HCT116 (cell line): Measurements from ENCODE around the gene SCN3A. TPM values are rescaled to one million over a fixed set of nuclear protein-coding genes. Genes with fewer than 3 reads are reported as not detected.

ENCODE experiments used
- ATAC-seq: fragments of 200-7000 bp; cut with Tn5 transposase; 2 replicates; pipeline ENCODE4 v1.9.1; 2020; ENCODE audit warnings: mild to moderate bottlenecking, moderate library complexity
- BruUV-seq: library from RNA; stranded (reverse); fragments of 400-500 nt; replicated peaks from 2 replicates; lab custom pipeline; 2021; lab: Mats Ljungman, UMichigan
- CTCF ChIA-PET: fragments of 300-600 bp; sonication (Branson Sonifier 250); formaldehyde crosslinking; loops from one replicate; lab custom pipeline; 2021; ENCODE audit warnings: antibody characterized with exemption; lab: Charles Lee
- POLR2A ChIA-PET: fragments of 300-600, 350-600 bp; sonication (Branson Sonifier 250); formaldehyde crosslinking; loops from one replicate; lab custom pipeline; 2021; ENCODE audit warnings: antibody characterized with exemption; lab: Charles Lee
- RAD21 ChIA-PET, 2 experiments: fragments of 300-600 bp; sonication (Branson Sonifier 250); formaldehyde crosslinking; loops; one replicate each; lab custom pipeline; 2023; ENCODE audit warnings: low total read pairs in 2 of 2; ENCODE audit not compliant: uncharacterized antibody in 2 of 2, unreplicated experiment in 2 of 2, low non-redundant PET in 1 of 2; lab: Charles Lee
- DNase-seq: peaks from one replicate; pipeline ENCODE4 v3.0.0-alpha.2; 2010; ENCODE audit warnings: low read depth, low spot score
- H2AFZ ChIP-seq: fragments of 200-600 bp; shearing (Covaris generic), sonication (generic); 2 replicates; pipeline ENCODE4 v1.6.1; 2017; ENCODE audit warnings: low read depth, mixed run types, mixed read lengths, antibody characterized with exemption, low read length; ENCODE audit not compliant: poor library complexity, severe bottlenecking
- H3K27ac ChIP-seq: 2 replicates; pipeline ENCODE4 v1.5.1; 2012; ENCODE audit warnings: low read depth, low read length
- H3K27me3 ChIP-seq: fragments of 200-600 bp; sonication (generic); 2 replicates; pipeline ENCODE4 v1.6.1; 2016; ENCODE audit warnings: mixed run types, low read length, mixed read lengths; ENCODE audit not compliant: insufficient read depth
- H3K36me3 ChIP-seq, 2 experiments: fragments of 200-500 bp in 1 of 2; fragments of 200-600 bp in 1 of 2; sonication (Bioruptor generic) in 1 of 2; sonication (generic) in 1 of 2; 2 replicates each; pipeline versions ENCODE4 v1.5.1 to v1.6.1; 2014 to 2016; ENCODE audit warnings: low read length in 2 of 2, inconsistent platforms in 1 of 2, mixed read lengths in 1 of 2, mixed run types in 1 of 2; ENCODE audit not compliant: insufficient read depth in 2 of 2, control insufficient read depth in 1 of 2
- H3K4me1 ChIP-seq, 2 experiments: fragments of 200-600 bp in 1 of 2; sonication (generic) in 1 of 2; 2 replicates each; pipeline versions ENCODE4 v1.5.1 to v1.6.1; 2012 to 2017; ENCODE audit warnings: low read length in 2 of 2, inconsistent platforms in 1 of 2, mild to moderate bottlenecking in 1 of 2, mixed read lengths in 1 of 2, mixed run types in 1 of 2, moderate library complexity in 1 of 2; ENCODE audit not compliant: insufficient read depth in 2 of 2, control insufficient read depth in 1 of 2
- H3K4me2 ChIP-seq: fragments of 200-600 bp; sonication (generic); 2 replicates; pipeline ENCODE4 v1.6.1; 2017; ENCODE audit warnings: mixed run types, low read length, mixed read lengths
- H3K4me3 ChIP-seq, 2 experiments: fragments of 200-600 bp in 1 of 2; sonication (generic) in 1 of 2; replicated peaks in 1 of 2; 2 replicates each; pipeline ENCODE4 v1.5.1; 2011 to 2016; ENCODE audit warnings: low read length in 2 of 2, control low read depth in 1 of 2, low read depth in 1 of 2, mild to moderate bottlenecking in 1 of 2, mixed read lengths in 1 of 2, mixed run types in 1 of 2
- H3K79me2 ChIP-seq: fragments of 200-600 bp; sonication (generic); 2 replicates; pipeline ENCODE4 v1.6.1; 2017; ENCODE audit warnings: mild to moderate bottlenecking, mixed run types, low read length, moderate library complexity, mixed read lengths; ENCODE audit not compliant: insufficient read depth
- H3K9ac ChIP-seq: fragments of 200-600 bp; sonication (generic); 2 replicates; pipeline ENCODE4 v1.6.1; 2016; ENCODE audit warnings: low read length, mixed read lengths
- H3K9me2 ChIP-seq: fragments of 200-600 bp; sonication (generic), shearing (Covaris generic); 2 replicates; pipeline ENCODE4 v1.6.1; 2017; ENCODE audit warnings: mixed run types, mild to moderate bottlenecking, moderate library complexity; ENCODE audit not compliant: insufficient read depth
- H3K9me3 ChIP-seq, 2 experiments: fragments of 200-500 bp in 1 of 2; fragments of 200-600 bp in 1 of 2; sonication (Bioruptor generic) in 1 of 2; sonication (generic) in 1 of 2; 2 replicates each; pipeline ENCODE4 v1.6.1; 2014 to 2017; ENCODE audit warnings: low read length in 2 of 2, mixed read lengths in 2 of 2, inconsistent platforms in 1 of 2, low read depth in 1 of 2, mild to moderate bottlenecking in 1 of 2, mixed run types in 1 of 2, moderate library complexity in 1 of 2; ENCODE audit not compliant: control insufficient read depth in 1 of 2, insufficient read depth in 1 of 2
- H4K20me1 ChIP-seq: fragments of 200-600 bp; sonication (generic), shearing (Covaris generic); 2 replicates; pipeline ENCODE4 v1.6.1; 2017; ENCODE audit warnings: mixed run types, mild to moderate bottlenecking, moderate library complexity; ENCODE audit not compliant: insufficient read depth
- CBX3 ChIP-seq: IDR thresholded peaks from 2 replicates; pipeline ENCODE4 v1.6.1; 2012; ENCODE audit warnings: low read depth
- CTCF ChIP-seq, 3 experiments: fragments of 200-600 bp in 1 of 3; sonication (generic) in 1 of 3; IDR thresholded peaks in 2 of 3; conservative IDR thresholded peaks in 1 of 3; 2 replicates each; pipeline ENCODE4 v1.5.1; 2012 to 2017; ENCODE audit warnings: low read depth in 2 of 3, low read length in 2 of 3, antibody characterized with exemption in 1 of 3, borderline replicate concordance in 1 of 3, control low read depth in 1 of 3, mild to moderate bottlenecking in 1 of 3, mixed read lengths in 1 of 3, mixed run types in 1 of 3, moderate library complexity in 1 of 3; ENCODE audit not compliant: insufficient read depth in 1 of 3
- EZH2phosphoT487 ChIP-seq: fragments of 200-600 bp; IDR thresholded peaks from 2 replicates; pipeline ENCODE4 v1.6.1; 2018; ENCODE audit warnings: antibody characterized with exemption, borderline replicate concordance
- JUND ChIP-seq: IDR thresholded peaks from 2 replicates; pipeline ENCODE4 v1.6.1; 2012
- POLR2A ChIP-seq: IDR thresholded peaks from 2 replicates; pipeline ENCODE4 v1.7.0; 2011; ENCODE audit warnings: borderline replicate concordance; ENCODE audit not compliant: insufficient read depth, insufficient read length; ENCODE audit errors: extremely low read depth
- SP1 ChIP-seq: IDR thresholded peaks from 2 replicates; pipeline ENCODE4 v1.6.1; 2012; ENCODE audit warnings: low read depth
- ZBTB33 ChIP-seq: IDR thresholded peaks from 2 replicates; pipeline ENCODE4 v1.6.1; 2011; ENCODE audit warnings: mild to moderate bottlenecking, low read length, moderate library complexity; ENCODE audit not compliant: insufficient replicate concordance; ENCODE audit errors: extremely low read depth
- ZNF274 ChIP-seq: fragments of 200-500 bp; sonication (Bioruptor generic); IDR thresholded peaks from 2 replicates; pipeline ENCODE4 v1.6.1; 2014; ENCODE audit warnings: mild to moderate bottlenecking, low read depth, low read length, inconsistent platforms
- intact Hi-C: fragments of 100-400 bp; cut with micrococcal nuclease; formaldehyde crosslinking; loops from 2 replicates; pipeline ENCODE4 v1.10.0; 2022
- total RNA-seq: library from RNA; stranded (reverse); gene quantifications from one replicate; pipeline ENCODE4 v1.2.1, GENCODE V29; 2021; ENCODE audit not compliant: unreplicated experiment

SCN3A gene
- total RNA-seq, 1 experiment from 2014 or later, result not detected

GRCh38 chr2:165086337-165086736, 117.5 kb downstream of the SCN3A start:
- BruUV-seq, result no TSS peak
- H3K4me1 ChIP-seq, result no peaks in the 10 kb centered on the region
- no peaks in the 10 kb centered on the region for H3K9me3 ChIP-seq
- DNase-seq (no peak), ATAC-seq (no peak)
- no peak for TF ChIP-seq ZBTB33
- TF ChIP-seq CBX3, result no peak
- no peak for TF ChIP-seq SP1
- no peak for TF ChIP-seq JUND
- TF ChIP-seq ZNF274, result no peak
- TF ChIP-seq EZH2phosphoT487, result no peak
- TF ChIP-seq CTCF (IDR thresholded peaks at IDR 0.05 in 2 of 3, conservative IDR thresholded peaks at IDR 0.05 in 1 of 3; ENCODE audit: borderline replicate concordance in 1 of 3, insufficient read depth in 1 of 3, low read depth in 2 of 3, low read length in 2 of 3), result no peak
- no peak for TF ChIP-seq POLR2A
- CTCF ChIA-PET, result no interaction called here
- no peaks in the 10 kb centered on the region for H4K20me1 ChIP-seq
- H3K9me2 ChIP-seq, result no peaks in the 10 kb centered on the region
- H3K27me3 ChIP-seq, result peaks cover 5% of the 10 kb centered on the region; the same call in 1 of the 2 replicates
- intact Hi-C loops, result no loop called here
- H3K27ac ChIP-seq, result no peak overlapping the region
- no peak overlapping the region for H3K4me3 ChIP-seq
- RAD21 ChIA-PET, result no interaction called here
- no peaks in the 10 kb centered on the region for H3K79me2 ChIP-seq
- no peak overlapping the region for H3K9ac ChIP-seq
- no peaks in the 10 kb centered on the region for H3K36me3 ChIP-seq
- H2AFZ ChIP-seq, result no peak overlapping the region
- H3K4me2 ChIP-seq, result no peak overlapping the region
- POLR2A ChIA-PET, result no interaction called here
